HEK293 (cell line): ENCODE data around the gene USP8.

Source experiments
- ATF2 ChIP-seq: fragments of 450-650 bp; formaldehyde crosslinking; IDR thresholded peaks from 2 replicates; pipeline ENCODE4 v1.5.1; 2016; ENCODE audit warnings: missing biosample characterization, missing genetic modification characterization, low read depth
- GFI1B ChIP-seq: fragments of 450-650 bp; formaldehyde crosslinking; IDR thresholded peaks from 2 replicates; pipeline ENCODE4 v1.5.1; 2016; ENCODE audit warnings: missing biosample characterization, missing genetic modification characterization
- PATZ1 ChIP-seq: fragments of 450-650 bp; formaldehyde crosslinking; IDR thresholded peaks from 2 replicates; pipeline ENCODE4 v1.5.1; 2016; ENCODE audit warnings: missing biosample characterization, missing genetic modification characterization
- ZBTB8A ChIP-seq: fragments of 450-650 bp; formaldehyde crosslinking; IDR thresholded peaks from 2 replicates; pipeline ENCODE4 v1.5.1; 2016; ENCODE audit warnings: missing biosample characterization, missing genetic modification characterization
- ZNF184 ChIP-seq: fragments of 450-650 bp; IDR thresholded peaks from 2 replicates; pipeline ENCODE4 v1.5.1; 2018; ENCODE audit warnings: missing biosample characterization, mild to moderate bottlenecking, missing genetic modification characterization
- ZNF274 ChIP-seq, 2 experiments: fragments of 200-500 bp in 1 of 2; fragments of 450-650 bp in 1 of 2; sonication (Bioruptor generic) in 1 of 2; formaldehyde crosslinking in 1 of 2; IDR thresholded peaks; 2 replicates each; pipeline versions ENCODE4 v1.5.1 to v1.6.1; 2014 to 2016; ENCODE audit warnings: borderline replicate concordance in 1 of 2, inconsistent platforms in 1 of 2, low read length in 1 of 2, missing biosample characterization in 1 of 2, missing genetic modification characterization in 1 of 2
- ZNF366 ChIP-seq: fragments of 450-650 bp; formaldehyde crosslinking; conservative IDR thresholded peaks from 2 replicates; pipeline ENCODE4 v1.5.1; 2016; ENCODE audit warnings: missing biosample characterization, missing genetic modification characterization
- TF ChIP-seq, protein P1 (sequence below): fragments of 450-650 bp; formaldehyde crosslinking; IDR thresholded peaks from 2 replicates; pipeline ENCODE4 v1.5.1; 2016; ENCODE audit warnings: missing biosample characterization, missing genetic modification characterization

DNA sequence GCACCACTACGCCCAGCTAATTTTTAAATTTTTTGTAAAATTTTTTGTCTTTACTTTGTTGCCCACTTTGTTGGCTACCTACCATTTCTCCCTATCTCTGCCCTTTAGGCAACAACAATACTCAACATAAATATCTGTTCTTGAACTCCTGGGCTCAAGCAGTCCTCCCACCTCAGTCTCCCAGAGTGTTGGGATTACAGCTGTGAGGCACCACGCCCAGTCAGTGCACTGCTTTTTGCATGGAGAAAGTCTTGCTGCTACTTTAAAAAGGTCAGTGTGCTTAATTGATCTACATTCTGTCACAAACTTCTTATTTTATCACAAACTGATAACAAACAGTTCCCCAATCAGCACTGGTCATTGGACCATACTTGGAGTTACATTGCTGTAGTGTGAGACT, 8.0 kb downstream of the USP8 start:
- TF ChIP-seq PATZ1, result no peak
- no peak for TF ChIP-seq ZBTB8A (tag by site-specific recombination)
- TF ChIP-seq, protein P1, sequence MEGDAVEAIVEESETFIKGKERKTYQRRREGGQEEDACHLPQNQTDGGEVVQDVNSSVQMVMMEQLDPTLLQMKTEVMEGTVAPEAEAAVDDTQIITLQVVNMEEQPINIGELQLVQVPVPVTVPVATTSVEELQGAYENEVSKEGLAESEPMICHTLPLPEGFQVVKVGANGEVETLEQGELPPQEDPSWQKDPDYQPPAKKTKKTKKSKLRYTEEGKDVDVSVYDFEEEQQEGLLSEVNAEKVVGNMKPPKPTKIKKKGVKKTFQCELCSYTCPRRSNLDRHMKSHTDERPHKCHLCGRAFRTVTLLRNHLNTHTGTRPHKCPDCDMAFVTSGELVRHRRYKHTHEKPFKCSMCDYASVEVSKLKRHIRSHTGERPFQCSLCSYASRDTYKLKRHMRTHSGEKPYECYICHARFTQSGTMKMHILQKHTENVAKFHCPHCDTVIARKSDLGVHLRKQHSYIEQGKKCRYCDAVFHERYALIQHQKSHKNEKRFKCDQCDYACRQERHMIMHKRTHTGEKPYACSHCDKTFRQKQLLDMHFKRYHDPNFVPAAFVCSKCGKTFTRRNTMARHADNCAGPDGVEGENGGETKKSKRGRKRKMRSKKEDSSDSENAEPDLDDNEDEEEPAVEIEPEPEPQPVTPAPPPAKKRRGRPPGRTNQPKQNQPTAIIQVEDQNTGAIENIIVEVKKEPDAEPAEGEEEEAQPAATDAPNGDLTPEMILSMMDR (tag by site-specific recombination), result no peak
- TF ChIP-seq GFI1B (tag by site-specific recombination), result no peak
- no peak for TF ChIP-seq ATF2 (tag by site-specific recombination)
- no peak for TF ChIP-seq ZNF184
- no peak for TF ChIP-seq ZNF366
- no peak for TF ChIP-seq ZNF274 (IDR thresholded peaks at IDR 0.05; ENCODE audit: low read length)
- TF ChIP-seq ZNF274 (tag by site-specific recombination; IDR thresholded peaks at IDR 0.05; ENCODE audit: borderline replicate concordance), result no peak
